ENCODE results near the gene ABCF1. TPM values are rescaled to one million over a fixed set of nuclear protein-coding genes. Genes with fewer than 3 reads are reported as not detected.

ABCF1 gene
- polyA plus RNA-seq, 1 donor (not counting 4 experiments of a cell fraction or from before 2014, with no cell fraction given), result 30.0 TPM

- dilution Hi-C loops (cut with MboI; ENCODE audit: extremely low pct_ligation_motif_present, low sequenced_read_pairs), result no loop called here
- FAIRE-seq (peak; percentile 95), DNase-seq (ENCODE audit: low read depth, low spot score) (peak; percentile 38)
- peak overlapping the region; percentile 33 for H3K4me2 ChIP-seq (ENCODE audit: control insufficient read depth, extremely low read depth, insufficient read depth, low read depth, low read length)
- H3K79me2 ChIP-seq (ENCODE audit: control insufficient read depth, insufficient read depth, low read length), result peaks cover 24% of the 10 kb centered on the region
- H3K4me3 ChIP-seq (ENCODE audit: control insufficient read depth in 2 of 3, extremely low read depth in 1 of 3, insufficient read depth in 2 of 3, low read depth in 1 of 3, low read length in 3 of 3), result peak overlapping the region in 2 of 3 experiments; percentile 23 to 38
- TF ChIP-seq CTCF (optimal IDR thresholded peaks at IDR 0.05 in 1 of 3, IDR thresholded peaks at IDR 0.05 in 1 of 3, conservative IDR thresholded peaks at IDR 0.05 in 1 of 3; ENCODE audit: extremely low read depth in 1 of 3, insufficient read depth in 2 of 3, low read length in 3 of 3) (peak in 1 of 3 experiments; percentile 7), EZH2 (IDR thresholded peaks at IDR 0.05; ENCODE audit: low read length) (no peak)
- peak overlapping the region; percentile 2 for H3K9ac ChIP-seq (ENCODE audit: control insufficient read depth, extremely low read depth, insufficient read depth, low read length)
- H3K27ac ChIP-seq (ENCODE audit: control insufficient read depth, insufficient read depth, low read length), result peak overlapping the region; percentile 55
- no peak overlapping the region for H2AFZ ChIP-seq (ENCODE audit: control insufficient read depth, low read length)
- no peaks in the 10 kb centered on the region for H3K27me3 ChIP-seq (ENCODE audit: control insufficient read depth, extremely low read depth, insufficient read depth, low read length)
- no peaks in the 10 kb centered on the region for H3K9me1 ChIP-seq (ENCODE audit: control insufficient read depth, extremely low read depth, insufficient read depth, low read length)
- no peaks in the 10 kb centered on the region for H3K9me3 ChIP-seq (ENCODE audit: control insufficient read depth, low read depth, low read length)
- H3K4me1 ChIP-seq (ENCODE audit: control insufficient read depth, extremely low read depth, insufficient read depth, low read length), result peaks cover 28% of the 10 kb centered on the region
- peaks cover 27 to 58% of the 10 kb centered on the region in 2 experiments for H3K36me3 ChIP-seq (ENCODE audit: control insufficient read depth in 2 of 2, extremely low read depth in 1 of 2, insufficient read depth in 2 of 2, low read length in 2 of 2)
- H4K20me1 ChIP-seq (ENCODE audit: control insufficient read depth, extremely low read depth, insufficient read depth, low read length), result peaks cover 16% of the 10 kb centered on the region
Observed at GRCh38 chr6:30591008-30591407, 19.8 kb downstream of the ABCF1 start.

- Histone ChIP-seq H3K4me1 (ENCODE audit: control insufficient read depth, extremely low read depth, insufficient read depth, low read length) (peaks cover 28% of the 10 kb centered on the region), H2AFZ (ENCODE audit: control insufficient read depth, low read length) (no peak overlapping the region), H3K79me2 (ENCODE audit: control insufficient read depth, insufficient read depth, low read length) (peaks cover 24% of the 10 kb centered on the region), H4K20me1 (ENCODE audit: control insufficient read depth, extremely low read depth, insufficient read depth, low read length) (peaks cover 16% of the 10 kb centered on the region), H3K27me3 (ENCODE audit: control insufficient read depth, extremely low read depth, insufficient read depth, low read length) (no peaks in the 10 kb centered on the region), H3K27ac (ENCODE audit: control insufficient read depth, insufficient read depth, low read length) (peak overlapping the region; percentile 55), H3K36me3 (ENCODE audit: control insufficient read depth in 2 of 2, extremely low read depth in 1 of 2, insufficient read depth in 2 of 2, low read length in 2 of 2) (peaks cover 17 to 50% of the 10 kb centered on the region in 2 experiments), H3K9ac (ENCODE audit: control insufficient read depth, extremely low read depth, insufficient read depth, low read length) (no peak overlapping the region), H3K9me3 (ENCODE audit: control insufficient read depth, low read depth, low read length) (no peaks in the 10 kb centered on the region), H3K9me1 (ENCODE audit: control insufficient read depth, extremely low read depth, insufficient read depth, low read length) (no peaks in the 10 kb centered on the region), H3K4me3 (ENCODE audit: control insufficient read depth in 2 of 3, extremely low read depth in 1 of 3, insufficient read depth in 2 of 3, low read depth in 1 of 3, low read length in 3 of 3) (no peak overlapping the region), H3K4me2 (ENCODE audit: control insufficient read depth, extremely low read depth, insufficient read depth, low read depth, low read length) (no peak overlapping the region)
- FAIRE-seq (no peak), DNase-seq (ENCODE audit: low read depth, low spot score) (no peak)
- dilution Hi-C loops (cut with MboI; ENCODE audit: extremely low pct_ligation_motif_present, low sequenced_read_pairs), result no loop called here
- no peak for TF ChIP-seq CTCF (optimal IDR thresholded peaks at IDR 0.05 in 1 of 3, IDR thresholded peaks at IDR 0.05 in 1 of 3, conservative IDR thresholded peaks at IDR 0.05 in 1 of 3; ENCODE audit: extremely low read depth in 1 of 3, insufficient read depth in 2 of 3, low read length in 3 of 3)
Observed at GRCh38 chr6:30592287-30592686, 21.0 kb downstream of the ABCF1 start.
